HG03095 (cell line): ENCODE data around the gene NOL3.

ENCODE experiments used
- ATAC-seq: cut with Tn5 transposase; IDR thresholded peaks from one replicate; pipeline ENCODE4 v1.9.1; 2021; ENCODE audit warnings: moderate library complexity; ENCODE audit not compliant: unreplicated experiment

The NOL3 gene

GRCh38 chr16:67154578-67155294 lies 15.6 kb upstream of the NOL3 start:
- no peak for ATAC-seq

GRCh38 chr16:67155295-67156142 lies 14.8 kb upstream of the NOL3 start:
- ATAC-seq, result no peak

GRCh38 chr16:67156143-67156844 lies 14.0 kb upstream of the NOL3 start:
- no peak for ATAC-seq

- no peak for ATAC-seq
These were observed 13.1 kb upstream of the NOL3 start for GRCh38 chr16:67157106-67157748.

- no peak for ATAC-seq
These were observed 12.3 kb upstream of the NOL3 start for GRCh38 chr16:67157892-67158635.

GRCh38 chr16:67158637-67159600 lies 11.4 kb upstream of the NOL3 start:
- peak; percentile 40 for ATAC-seq

- ATAC-seq, result no peak
These were observed 8.7 kb upstream of the NOL3 start for GRCh38 chr16:67161595-67162058.

- no peak for ATAC-seq
These were observed 7.7 kb upstream of the NOL3 start for GRCh38 chr16:67162506-67163163.

- no peak for ATAC-seq
These were observed 7.0 kb upstream of the NOL3 start for GRCh38 chr16:67163164-67163998.

GRCh38 chr16:67163999-67164558 lies 6.3 kb upstream of the NOL3 start:
- ATAC-seq, result no peak

GRCh38 chr16:67164599-67165061 lies 5.7 kb upstream of the NOL3 start, which contains the start of gene HSF4:
HSF4 (plus strand) TSS chr16:67164745; CDS start chr16:67164812, 67 bp downstream.
- no peak for ATAC-seq

- ATAC-seq, result no peak
These were observed 4.9 kb upstream of the NOL3 start for GRCh38 chr16:67165121-67166078.

- no peak for ATAC-seq
These were observed 4.2 kb upstream of the NOL3 start for GRCh38 chr16:67166110-67166547.

GRCh38 chr16:67166598-67167168 lies 3.7 kb upstream of the NOL3 start:
- no peak for ATAC-seq

- ATAC-seq, result no peak
These were observed 2.8 kb upstream of the NOL3 start for GRCh38 chr16:67167588-67167987.

- no peak for ATAC-seq
These were observed 1.3 kb upstream of the NOL3 start for GRCh38 chr16:67169011-67169451.
